Measurements from ENCODE around the gene CFAP54. TPM values are rescaled to one million over a fixed set of nuclear protein-coding genes. Genes with fewer than 3 reads are reported as not detected.

Gene CFAP54
- polyA plus RNA-seq, 1 of the 3 experiments (the other 2 are of a cell fraction), result 0.87 TPM

- Histone ChIP-seq H2AFZ (ENCODE audit: low read depth) (no peak overlapping the region), H3K9me3 (no peaks in the 10 kb centered on the region), H3K9ac (no peak overlapping the region), H3K4me1 (ENCODE audit: control insufficient read depth in 1 of 2, insufficient read depth in 2 of 2, low read depth in 1 of 2, low read length in 1 of 2) (no peaks in the 10 kb centered on the region), H3K79me2 (ENCODE audit: insufficient read depth) (no peaks in the 10 kb centered on the region), H3K27me3 (ENCODE audit: insufficient read depth) (no peaks in the 10 kb centered on the region; the same call in 1 of the 2 replicates), H4K20me1 (ENCODE audit: insufficient read depth) (no peaks in the 10 kb centered on the region), H3K4me3 (ENCODE audit: low read depth in 2 of 2, low read length in 1 of 2) (no peak overlapping the region), H3K36me3 (replicated peaks in 1 of 2; ENCODE audit: control insufficient read depth in 1 of 2, insufficient read depth in 2 of 2, low read length in 1 of 2) (no peaks in the 10 kb centered on the region), H3F3A (replicated peaks; ENCODE audit: insufficient read depth) (no peaks in the 10 kb centered on the region), H3K4me2 (no peak overlapping the region), H3K27ac (ENCODE audit: low read depth in 2 of 2, low read length in 1 of 2) (no peak overlapping the region), H3K9me2 (no peaks in the 10 kb centered on the region)
- no peak for DNase-seq
- no peak for TF ChIP-seq NRF1 (IDR thresholded peaks at IDR 0.05; ENCODE audit: low read depth, low read length)
- TF ChIP-seq FOXM1 (IDR thresholded peaks at IDR 0.05; ENCODE audit: low read depth), result no peak
- no peak for TF ChIP-seq ELF1 (IDR thresholded peaks at IDR 0.05)
- no peak for TF ChIP-seq SMC3 (IDR thresholded peaks at IDR 0.05; ENCODE audit: low read depth, low read length)
- no peak for TF ChIP-seq RAD21 (IDR thresholded peaks at IDR 0.05; ENCODE audit: low read length)
- TF ChIP-seq TCF12 (IDR thresholded peaks at IDR 0.05), result no peak
- TF ChIP-seq NFIC (IDR thresholded peaks at IDR 0.05; ENCODE audit: borderline replicate concordance), result no peak
- TF ChIP-seq TAF1 (IDR thresholded peaks at IDR 0.05; ENCODE audit: borderline replicate concordance, low read depth, low read length), result no peak
- no peak for TF ChIP-seq MEF2A (IDR thresholded peaks at IDR 0.05; ENCODE audit: borderline replicate concordance, low read depth)
- no peak for TF ChIP-seq IRF3 (IDR thresholded peaks at IDR 0.05; ENCODE audit: low read depth, low read length)
- TF ChIP-seq ZBTB33 (IDR thresholded peaks at IDR 0.05; ENCODE audit: borderline replicate concordance, low read depth), result no peak
- no peak for TF ChIP-seq FOXJ3 (CRISPR knock-in tag; IDR thresholded peaks at IDR 0.05)
- POLR2A ChIA-PET, result interaction anchor here (0.6 kb wide), 1 partner anchor 43 kb away, joined by 3 read pairs; no protein-coding TSS in a partner anchor
- CTCF ChIA-PET, result interaction anchor here (0.6 kb wide), 1 partner anchor 171 kb away, joined by 3 read pairs; no protein-coding TSS in a partner anchor
- WGBS (ENCODE audit: low lambda C conversion rate), result 3% methylated on average over 3 of the region's 3 CpGs
Measured at GRCh38 chr12:96821592-96821991, 332.2 kb downstream of the CFAP54 start.

GRCh38 chr12:96822641-96823040, 333.3 kb downstream of the CFAP54 start:
- Histone ChIP-seq H3K9me2 (no peaks in the 10 kb centered on the region), H3K36me3 (replicated peaks in 1 of 2; ENCODE audit: control insufficient read depth in 1 of 2, insufficient read depth in 2 of 2, low read length in 1 of 2) (no peaks in the 10 kb centered on the region), H4K20me1 (ENCODE audit: insufficient read depth) (no peaks in the 10 kb centered on the region), H3K27ac (ENCODE audit: low read depth in 2 of 2, low read length in 1 of 2) (no peak overlapping the region), H3K4me2 (no peak overlapping the region), H3K79me2 (ENCODE audit: insufficient read depth) (no peaks in the 10 kb centered on the region), H2AFZ (ENCODE audit: low read depth) (no peak overlapping the region), H3K27me3 (ENCODE audit: insufficient read depth) (no peaks in the 10 kb centered on the region; the same call in 1 of the 2 replicates), H3K9ac (no peak overlapping the region), H3K4me3 (ENCODE audit: low read depth in 2 of 2, low read length in 1 of 2) (no peak overlapping the region), H3K9me3 (no peaks in the 10 kb centered on the region), H3F3A (replicated peaks; ENCODE audit: insufficient read depth) (no peaks in the 10 kb centered on the region), H3K4me1 (ENCODE audit: control insufficient read depth in 1 of 2, insufficient read depth in 2 of 2, low read depth in 1 of 2, low read length in 1 of 2) (no peaks in the 10 kb centered on the region)
- CTCF ChIA-PET, result no interaction called here
- no peak for DNase-seq
- WGBS (ENCODE audit: low lambda C conversion rate), result 45% methylated on average over 1 of the region's 1 CpG
- POLR2A ChIA-PET, result no interaction called here
- no peak for TF ChIP-seq CTCF (IDR thresholded peaks at IDR 0.05)
- no peak for TF ChIP-seq PBX3 (IDR thresholded peaks at IDR 0.05)
- no peak for TF ChIP-seq ELF1 (IDR thresholded peaks at IDR 0.05)
- TF ChIP-seq NFIC (IDR thresholded peaks at IDR 0.05; ENCODE audit: borderline replicate concordance), result no peak
- no peak for TF ChIP-seq USF2 (IDR thresholded peaks at IDR 0.05; ENCODE audit: borderline replicate concordance, low read depth, low read length)
- TF ChIP-seq EP300 (IDR thresholded peaks at IDR 0.05; ENCODE audit: borderline replicate concordance in 1 of 2, low read depth in 1 of 2, low read length in 1 of 2), result no peak
- no peak for TF ChIP-seq YY1 (IDR thresholded peaks at IDR 0.05; ENCODE audit: low read depth)
- TF ChIP-seq REST (IDR thresholded peaks at IDR 0.05; ENCODE audit: low read depth, low read length), result no peak
